Ovary (tissue), 1 donor: ENCODE data around the gene ETS1.

Experiments
- EP300 ChIP-seq: sonication (generic); formaldehyde crosslinking; IDR thresholded peaks from one replicate; pipeline ENCODE4 v1.6.1; 2017; ENCODE audit warnings: antibody characterized with exemption
- POLR2A ChIP-seq: fragments of 450-650 bp; IDR thresholded peaks from one replicate; pipeline ENCODE4 v1.6.1; 2017; ENCODE audit warnings: antibody characterized with exemption, mild to moderate bottlenecking, moderate library complexity

GRCh38 chr11:128417607-128418324, 169.6 kb downstream of the ETS1 start:
- TF ChIP-seq POLR2A (no peak), EP300 (no peak)
